ENCODE measurements around the gene YWHAG.

GRCh38 chr7:76395965-76396726 is 37.4 kb upstream of the YWHAG start:
- no peak for TF ChIP-seq RAD21 (CRISPR knock-in tag; IDR thresholded peaks at IDR 0.05)
- no peak for TF ChIP-seq CTCF (CRISPR knock-in tag; IDR thresholded peaks at IDR 0.05)
- no peak for TF ChIP-seq ZFP41 (CRISPR knock-in tag; IDR thresholded peaks at IDR 0.05; ENCODE audit: borderline replicate concordance)
- no peak for TF ChIP-seq NRL (CRISPR knock-in tag; IDR thresholded peaks at IDR 0.05; ENCODE audit: borderline replicate concordance)
- TF ChIP-seq CBFB (CRISPR knock-in tag; IDR thresholded peaks at IDR 0.05), result no peak
- TF ChIP-seq ZFP37 (CRISPR knock-in tag; IDR thresholded peaks at IDR 0.05; ENCODE audit: borderline replicate concordance), result no peak
- TF ChIP-seq ARID4A (CRISPR knock-in tag; IDR thresholded peaks at IDR 0.05; ENCODE audit: borderline replicate concordance), result no peak
- no peak for TF ChIP-seq ZNF670 (CRISPR knock-in tag; IDR thresholded peaks at IDR 0.05; ENCODE audit: borderline replicate concordance)
- TF ChIP-seq THYN1 (CRISPR knock-in tag; IDR thresholded peaks at IDR 0.05; ENCODE audit: borderline replicate concordance, low read depth), result no peak
- no peak for TF ChIP-seq ZNF274 (CRISPR knock-in tag; IDR thresholded peaks at IDR 0.05)
- TF ChIP-seq KDM5B (CRISPR knock-in tag; IDR thresholded peaks at IDR 0.05; ENCODE audit: borderline replicate concordance), result no peak
- no peak for TF ChIP-seq ATF3 (CRISPR knock-in tag; IDR thresholded peaks at IDR 0.05)
